Measurements from ENCODE around the gene KDM2B.
"Not testable (repeated sequence)": the region's sequence is repeated elsewhere in the genome, so short reads cannot be mapped to it uniquely, and the experiment has no call there.

KDM2B gene

GRCh38 chr12:121503395-121503794 lies 77.4 kb downstream of the KDM2B start:
- DNase-seq (ENCODE audit: low read depth): no peak

GRCh38 chr12:121501946-121502345 lies 78.9 kb downstream of the KDM2B start:
- DNase-seq (ENCODE audit: low read depth): no peak

GRCh38 chr12:121499929-121500793 lies 80.7 kb downstream of the KDM2B start:
- peak; percentile 8 for DNase-seq (ENCODE audit: low read depth)

GRCh38 chr12:121495746-121496145 lies 85.1 kb downstream of the KDM2B start:
- no peak for DNase-seq (ENCODE audit: low read depth)

- DNase-seq (ENCODE audit: low read depth): no peak
These were observed 86.6 kb downstream of the KDM2B start for GRCh38 chr12:121494093-121494787.

- no peak for DNase-seq (ENCODE audit: low read depth)
These were observed 90.2 kb downstream of the KDM2B start for GRCh38 chr12:121490401-121491281.

GRCh38 chr12:121489874-121490273 lies 90.9 kb downstream of the KDM2B start:
- no peak for DNase-seq (ENCODE audit: low read depth)

- no peak for DNase-seq (ENCODE audit: low read depth)
These were observed 95.9 kb downstream of the KDM2B start for GRCh38 chr12:121484967-121485366.

- not testable (repeated sequence) for DNase-seq (ENCODE audit: low read depth)
These were observed 96.3 kb downstream of the KDM2B start for GRCh38 chr12:121484564-121484963.

- no peak for DNase-seq (ENCODE audit: low read depth)
These were observed 96.9 kb downstream of the KDM2B start for GRCh38 chr12:121483949-121484348.

GRCh38 chr12:121476477-121476876 lies 104.3 kb downstream of the KDM2B start:
- no peak for DNase-seq (ENCODE audit: low read depth)

GRCh38 chr12:121475279-121475678 lies 105.5 kb downstream of the KDM2B start:
- DNase-seq (ENCODE audit: low read depth): no peak

- DNase-seq (ENCODE audit: low read depth): no peak
These were observed 108.5 kb downstream of the KDM2B start for GRCh38 chr12:121472150-121472905.

- no peak for DNase-seq (ENCODE audit: low read depth)
These were observed 110.1 kb downstream of the KDM2B start for GRCh38 chr12:121470751-121471150.

GRCh38 chr12:121468499-121468801 lies 112.4 kb downstream of the KDM2B start:
- DNase-seq (ENCODE audit: low read depth): no peak

- DNase-seq (ENCODE audit: low read depth): no peak
These were observed 113.0 kb downstream of the KDM2B start for GRCh38 chr12:121467638-121468498.

- peak; percentile 39 for DNase-seq (ENCODE audit: low read depth)
These were observed 113.8 kb downstream of the KDM2B start for GRCh38 chr12:121466794-121467637.

- no peak for DNase-seq (ENCODE audit: low read depth)
These were observed 114.7 kb downstream of the KDM2B start for GRCh38 chr12:121465921-121466793.

GRCh38 chr12:121464331-121464730 lies 116.5 kb downstream of the KDM2B start:
- no peak for DNase-seq (ENCODE audit: low read depth)
